Sigmoid colon (tissue), 3 donors: Measurements from ENCODE around the gene SHF.

Source experiments
- POLR2A ChIP-seq, 2 donors: fragments of 450-650 bp; IDR thresholded peaks; one replicate each; pipeline ENCODE4 v1.6.1; 2016; ENCODE audit warnings: antibody characterized with exemption in 2 of 2, mild to moderate bottlenecking in 2 of 2, moderate library complexity in 2 of 2
- TF ChIP-seq, protein P1 (sequence below), 4 experiments: fragments of 450-650 bp in 3 of 4; fragments of 200-600 bp in 1 of 4; IDR thresholded peaks; one replicate each; pipeline ENCODE4 v1.5.1; 2016 to 2019; ENCODE audit warnings: antibody characterized with exemption in 4 of 4, mild to moderate bottlenecking in 3 of 4, moderate library complexity in 2 of 4

DNA sequence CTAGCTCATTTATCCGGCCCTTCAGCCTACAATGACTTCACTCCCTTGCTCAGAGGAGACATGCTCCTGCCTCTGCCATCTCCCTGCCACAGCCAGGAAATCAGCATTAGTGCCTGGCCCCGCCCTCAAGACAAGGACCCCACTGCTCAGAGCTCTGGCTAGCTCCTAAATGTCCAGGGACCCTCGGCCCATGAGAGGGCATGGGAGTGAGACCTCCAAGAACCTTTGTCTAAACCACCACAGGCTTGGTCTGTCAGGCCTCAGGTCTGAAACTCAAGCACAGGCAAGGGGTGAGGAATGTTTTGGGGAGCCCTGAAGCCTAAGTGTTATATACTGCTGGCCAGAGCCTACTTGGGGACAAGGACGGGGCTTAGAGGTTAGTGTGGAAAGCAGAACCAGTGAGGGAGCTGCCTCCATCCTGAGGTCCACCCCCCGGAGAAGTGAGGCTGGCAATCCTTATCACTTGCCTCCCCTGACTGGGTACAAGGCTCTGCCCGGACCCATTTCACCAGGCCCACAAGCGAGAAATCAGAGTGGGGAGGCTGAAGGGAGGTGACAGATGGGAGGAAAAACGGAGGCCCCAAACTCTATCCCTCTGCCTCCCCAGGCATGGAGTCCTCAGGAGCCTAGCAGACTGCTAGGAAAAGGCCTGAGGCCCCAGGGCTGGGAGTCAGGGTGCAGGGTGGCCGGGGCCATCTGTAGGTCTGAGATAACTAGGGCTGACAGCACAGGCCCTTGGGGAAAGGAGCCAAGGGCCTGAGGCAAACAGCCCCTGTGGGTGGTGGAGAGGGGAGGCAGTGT, 18.8 kb downstream of the SHF start:
- TF ChIP-seq, protein P1, sequence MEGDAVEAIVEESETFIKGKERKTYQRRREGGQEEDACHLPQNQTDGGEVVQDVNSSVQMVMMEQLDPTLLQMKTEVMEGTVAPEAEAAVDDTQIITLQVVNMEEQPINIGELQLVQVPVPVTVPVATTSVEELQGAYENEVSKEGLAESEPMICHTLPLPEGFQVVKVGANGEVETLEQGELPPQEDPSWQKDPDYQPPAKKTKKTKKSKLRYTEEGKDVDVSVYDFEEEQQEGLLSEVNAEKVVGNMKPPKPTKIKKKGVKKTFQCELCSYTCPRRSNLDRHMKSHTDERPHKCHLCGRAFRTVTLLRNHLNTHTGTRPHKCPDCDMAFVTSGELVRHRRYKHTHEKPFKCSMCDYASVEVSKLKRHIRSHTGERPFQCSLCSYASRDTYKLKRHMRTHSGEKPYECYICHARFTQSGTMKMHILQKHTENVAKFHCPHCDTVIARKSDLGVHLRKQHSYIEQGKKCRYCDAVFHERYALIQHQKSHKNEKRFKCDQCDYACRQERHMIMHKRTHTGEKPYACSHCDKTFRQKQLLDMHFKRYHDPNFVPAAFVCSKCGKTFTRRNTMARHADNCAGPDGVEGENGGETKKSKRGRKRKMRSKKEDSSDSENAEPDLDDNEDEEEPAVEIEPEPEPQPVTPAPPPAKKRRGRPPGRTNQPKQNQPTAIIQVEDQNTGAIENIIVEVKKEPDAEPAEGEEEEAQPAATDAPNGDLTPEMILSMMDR (IDR thresholded peaks at IDR 0.05) = no peak
- TF ChIP-seq POLR2A (IDR thresholded peaks at IDR 0.05) = no peak
